ENCODE data around the gene SLC6A12. TPM values are rescaled to one million over a fixed set of nuclear protein-coding genes. Genes with fewer than 3 reads are reported as not detected.

The SLC6A12 gene
- polyA plus RNA-seq, 1 donor from 2014 or later, result 0.15 TPM

DNA sequence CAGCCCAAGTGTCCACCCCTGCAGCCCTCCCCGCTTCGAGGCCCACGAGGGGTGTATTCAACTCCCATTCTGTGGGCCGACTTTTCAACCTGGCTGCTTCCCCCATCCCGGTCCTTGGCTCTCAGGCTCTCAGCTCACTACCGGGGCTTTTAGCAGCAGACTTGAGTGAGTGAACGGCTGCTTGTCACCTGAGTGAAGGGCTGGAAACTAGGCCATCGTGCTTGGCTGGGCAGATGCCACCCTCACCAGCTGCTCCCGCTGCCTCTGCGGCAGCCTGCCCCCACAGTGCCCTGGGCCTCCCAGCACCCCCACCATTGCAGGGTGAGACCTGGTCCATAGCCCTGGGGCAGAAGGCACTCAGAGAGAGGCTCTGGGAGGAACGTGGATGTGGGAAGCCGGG lies 59.9 kb downstream of the SLC6A12 start:
- TF ChIP-seq EZH2 (IDR thresholded peaks at IDR 0.05; ENCODE audit: borderline replicate concordance, insufficient read depth, low read length, poor library complexity, severe bottlenecking) (no peak), POLR2AphosphoS5 (IDR thresholded peaks at IDR 0.05) (no peak), TAF1 (IDR thresholded peaks at IDR 0.05; ENCODE audit: low read depth) (no peak), RAD21 (conservative IDR thresholded peaks at IDR 0.05) (no peak), MXI1 (conservative IDR thresholded peaks at IDR 0.05; ENCODE audit: poor library complexity, severe bottlenecking) (no peak), SMC3 (conservative IDR thresholded peaks at IDR 0.05; ENCODE audit: poor library complexity) (no peak), EP300 (conservative IDR thresholded peaks at IDR 0.05; ENCODE audit: poor library complexity, severe bottlenecking) (no peak)
- TF ChIP-seq, protein P1, sequence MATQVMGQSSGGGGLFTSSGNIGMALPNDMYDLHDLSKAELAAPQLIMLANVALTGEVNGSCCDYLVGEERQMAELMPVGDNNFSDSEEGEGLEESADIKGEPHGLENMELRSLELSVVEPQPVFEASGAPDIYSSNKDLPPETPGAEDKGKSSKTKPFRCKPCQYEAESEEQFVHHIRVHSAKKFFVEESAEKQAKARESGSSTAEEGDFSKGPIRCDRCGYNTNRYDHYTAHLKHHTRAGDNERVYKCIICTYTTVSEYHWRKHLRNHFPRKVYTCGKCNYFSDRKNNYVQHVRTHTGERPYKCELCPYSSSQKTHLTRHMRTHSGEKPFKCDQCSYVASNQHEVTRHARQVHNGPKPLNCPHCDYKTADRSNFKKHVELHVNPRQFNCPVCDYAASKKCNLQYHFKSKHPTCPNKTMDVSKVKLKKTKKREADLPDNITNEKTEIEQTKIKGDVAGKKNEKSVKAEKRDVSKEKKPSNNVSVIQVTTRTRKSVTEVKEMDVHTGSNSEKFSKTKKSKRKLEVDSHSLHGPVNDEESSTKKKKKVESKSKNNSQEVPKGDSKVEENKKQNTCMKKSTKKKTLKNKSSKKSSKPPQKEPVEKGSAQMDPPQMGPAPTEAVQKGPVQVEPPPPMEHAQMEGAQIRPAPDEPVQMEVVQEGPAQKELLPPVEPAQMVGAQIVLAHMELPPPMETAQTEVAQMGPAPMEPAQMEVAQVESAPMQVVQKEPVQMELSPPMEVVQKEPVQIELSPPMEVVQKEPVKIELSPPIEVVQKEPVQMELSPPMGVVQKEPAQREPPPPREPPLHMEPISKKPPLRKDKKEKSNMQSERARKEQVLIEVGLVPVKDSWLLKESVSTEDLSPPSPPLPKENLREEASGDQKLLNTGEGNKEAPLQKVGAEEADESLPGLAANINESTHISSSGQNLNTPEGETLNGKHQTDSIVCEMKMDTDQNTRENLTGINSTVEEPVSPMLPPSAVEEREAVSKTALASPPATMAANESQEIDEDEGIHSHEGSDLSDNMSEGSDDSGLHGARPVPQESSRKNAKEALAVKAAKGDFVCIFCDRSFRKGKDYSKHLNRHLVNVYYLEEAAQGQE (IDR thresholded peaks at IDR 0.05; ENCODE audit: borderline replicate concordance), result no peak
- TF ChIP-seq, protein P2, sequence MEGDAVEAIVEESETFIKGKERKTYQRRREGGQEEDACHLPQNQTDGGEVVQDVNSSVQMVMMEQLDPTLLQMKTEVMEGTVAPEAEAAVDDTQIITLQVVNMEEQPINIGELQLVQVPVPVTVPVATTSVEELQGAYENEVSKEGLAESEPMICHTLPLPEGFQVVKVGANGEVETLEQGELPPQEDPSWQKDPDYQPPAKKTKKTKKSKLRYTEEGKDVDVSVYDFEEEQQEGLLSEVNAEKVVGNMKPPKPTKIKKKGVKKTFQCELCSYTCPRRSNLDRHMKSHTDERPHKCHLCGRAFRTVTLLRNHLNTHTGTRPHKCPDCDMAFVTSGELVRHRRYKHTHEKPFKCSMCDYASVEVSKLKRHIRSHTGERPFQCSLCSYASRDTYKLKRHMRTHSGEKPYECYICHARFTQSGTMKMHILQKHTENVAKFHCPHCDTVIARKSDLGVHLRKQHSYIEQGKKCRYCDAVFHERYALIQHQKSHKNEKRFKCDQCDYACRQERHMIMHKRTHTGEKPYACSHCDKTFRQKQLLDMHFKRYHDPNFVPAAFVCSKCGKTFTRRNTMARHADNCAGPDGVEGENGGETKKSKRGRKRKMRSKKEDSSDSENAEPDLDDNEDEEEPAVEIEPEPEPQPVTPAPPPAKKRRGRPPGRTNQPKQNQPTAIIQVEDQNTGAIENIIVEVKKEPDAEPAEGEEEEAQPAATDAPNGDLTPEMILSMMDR (IDR thresholded peaks at IDR 0.05; ENCODE audit: poor library complexity, severe bottlenecking), result no peak
- Histone ChIP-seq H3K9ac (ENCODE audit: low read length) (no peak overlapping the region), H3K79me2 (replicated peaks; ENCODE audit: insufficient read depth, low read length) (no peaks in the 10 kb centered on the region), H3K4me3 (ENCODE audit: low read length) (no peak overlapping the region), H3K9me3 (ENCODE audit: low read length) (no peaks in the 10 kb centered on the region), H3K27me3 (ENCODE audit: insufficient read depth, low read depth, low read length) (no peaks in the 10 kb centered on the region), H3F3A (ENCODE audit: insufficient read depth, low read length, poor library complexity, severe bottlenecking) (no peaks in the 10 kb centered on the region), H2AFZ (ENCODE audit: low read depth, low read length) (no peak overlapping the region), H3K27ac (ENCODE audit: low read length) (no peak overlapping the region), H4K20me1 (ENCODE audit: insufficient read depth) (no peaks in the 10 kb centered on the region), H3K9me2 (ENCODE audit: insufficient read depth, low read length) (no peaks in the 10 kb centered on the region), H3K4me2 (ENCODE audit: low read length) (no peak overlapping the region), H3K36me3 (ENCODE audit: insufficient read depth, low read length) (no peaks in the 10 kb centered on the region)

DNA sequence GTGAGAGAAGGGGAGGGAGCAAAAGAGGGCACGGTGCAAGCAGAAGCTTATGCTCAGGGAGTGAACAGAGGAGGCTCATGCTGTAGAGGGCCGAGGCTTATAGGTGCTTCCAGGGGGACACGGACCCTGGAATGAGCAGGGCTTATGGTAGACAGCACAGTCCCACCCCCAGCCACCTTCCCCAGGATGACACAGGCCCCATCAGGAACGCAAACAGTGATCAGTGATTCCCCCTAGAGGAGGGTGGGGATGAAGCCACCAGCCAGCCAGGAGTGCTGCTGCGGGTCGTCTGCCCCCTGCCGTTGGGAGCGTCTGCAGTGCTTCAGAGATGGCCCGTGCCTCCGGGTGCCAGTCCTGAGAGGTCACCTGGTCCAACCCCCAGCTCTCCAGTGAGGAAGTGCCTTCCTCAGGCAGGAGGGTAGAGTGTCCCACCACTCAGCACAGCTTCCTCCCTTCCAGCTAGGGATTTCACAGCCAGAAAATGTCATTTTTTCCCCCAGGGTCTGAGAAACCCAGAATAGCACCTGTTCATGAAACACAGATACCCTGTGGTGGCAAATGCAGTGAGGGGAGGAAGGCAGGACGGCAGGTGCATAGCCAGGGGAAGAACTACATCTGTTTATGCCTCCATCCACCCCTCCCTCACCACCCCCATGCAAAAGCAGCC lies 60.7 kb downstream of the SLC6A12 start:
- Histone ChIP-seq H3K27me3 (ENCODE audit: insufficient read depth, low read depth, low read length) (no peaks in the 10 kb centered on the region), H3K79me2 (replicated peaks; ENCODE audit: insufficient read depth, low read length) (no peaks in the 10 kb centered on the region), H3K4me3 (ENCODE audit: low read length) (no peak overlapping the region), H3K9ac (ENCODE audit: low read length) (no peak overlapping the region), H4K20me1 (ENCODE audit: insufficient read depth) (no peaks in the 10 kb centered on the region), H3K36me3 (ENCODE audit: insufficient read depth, low read length) (no peaks in the 10 kb centered on the region), H3K9me2 (ENCODE audit: insufficient read depth, low read length) (no peaks in the 10 kb centered on the region), H2AFZ (ENCODE audit: low read depth, low read length) (no peak overlapping the region), H3K9me3 (ENCODE audit: low read length) (no peaks in the 10 kb centered on the region), H3F3A (ENCODE audit: insufficient read depth, low read length, poor library complexity, severe bottlenecking) (no peaks in the 10 kb centered on the region), H3K27ac (ENCODE audit: low read length) (no peak overlapping the region), H3K4me2 (ENCODE audit: low read length) (no peak overlapping the region)
- peak; percentile 63 for TF ChIP-seq RAD21 (conservative IDR thresholded peaks at IDR 0.05)
- no peak for TF ChIP-seq EZH2 (IDR thresholded peaks at IDR 0.05; ENCODE audit: borderline replicate concordance, insufficient read depth, low read length, poor library complexity, severe bottlenecking)
- no peak for TF ChIP-seq MXI1 (conservative IDR thresholded peaks at IDR 0.05; ENCODE audit: poor library complexity, severe bottlenecking)
- peak; percentile 69 for TF ChIP-seq SMC3 (conservative IDR thresholded peaks at IDR 0.05; ENCODE audit: poor library complexity)
- TF ChIP-seq, protein P2 (IDR thresholded peaks at IDR 0.05; ENCODE audit: poor library complexity, severe bottlenecking), result peak; percentile 71
